Measurements from ENCODE around the gene MAPKBP1. TPM values are rescaled to one million over a fixed set of nuclear protein-coding genes. Genes with fewer than 3 reads are reported as not detected.

The MAPKBP1 gene
- total RNA-seq, 2 donors from 2014 or later: 16.0 to 17.7 TPM

DNA sequence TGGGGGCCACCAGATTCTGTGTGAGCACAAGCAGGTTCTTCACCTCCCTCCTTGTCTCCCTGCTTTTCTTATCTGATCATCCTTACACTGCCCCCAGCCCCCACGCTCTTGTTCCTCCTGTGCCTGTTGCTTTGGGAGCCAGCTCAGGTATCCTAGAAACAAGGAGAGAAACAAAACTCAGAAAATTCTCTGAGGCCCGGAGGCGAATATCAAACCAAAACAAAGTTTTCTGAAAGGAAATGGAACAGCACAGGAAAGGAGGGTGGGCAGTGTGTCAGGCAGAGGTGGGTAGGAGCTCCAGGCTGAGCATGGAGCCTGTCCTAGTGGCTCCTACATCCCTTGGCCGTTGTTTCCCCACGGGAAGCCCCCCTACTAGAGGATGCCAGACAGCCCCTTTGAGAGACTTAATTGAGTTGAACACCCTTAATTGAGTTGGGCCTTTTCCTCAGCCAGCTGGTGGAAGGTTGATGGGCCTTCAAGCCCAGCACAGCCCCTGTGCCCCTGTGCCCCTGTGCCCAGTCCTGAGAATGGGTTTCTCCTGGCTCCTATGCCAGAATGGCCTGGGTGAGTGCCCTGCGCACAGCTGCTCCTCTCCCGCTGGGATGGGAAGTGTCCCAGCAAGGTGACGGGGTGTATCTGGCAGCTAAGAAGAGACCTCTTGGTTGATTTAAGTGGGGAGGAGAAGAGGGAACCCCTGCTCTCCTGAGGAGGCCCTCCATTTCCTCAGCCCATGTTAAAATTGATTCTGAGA is 30.8 kb downstream of the MAPKBP1 start:
- H3K36me3 Mint-ChIP-seq (ENCODE audit: insufficient read depth in 2 of 2): peaks cover 0 to 1% of the 10 kb centered on the region in 2 donors
- DNase-seq: no peak
- H3K4me1 Mint-ChIP-seq (ENCODE audit: low read depth): peaks cover 12% of the 10 kb centered on the region
- peak overlapping the region; percentile 33 for H3K27ac Mint-ChIP-seq
- no peak overlapping the region for H3K4me3 Mint-ChIP-seq
- H3K9me3 Mint-ChIP-seq: no peaks in the 10 kb centered on the region
- no peaks in the 10 kb centered on the region for H3K27me3 Mint-ChIP-seq (ENCODE audit: low read depth)
- no peak for ATAC-seq (replicated peaks in 1 of 2)

DNA sequence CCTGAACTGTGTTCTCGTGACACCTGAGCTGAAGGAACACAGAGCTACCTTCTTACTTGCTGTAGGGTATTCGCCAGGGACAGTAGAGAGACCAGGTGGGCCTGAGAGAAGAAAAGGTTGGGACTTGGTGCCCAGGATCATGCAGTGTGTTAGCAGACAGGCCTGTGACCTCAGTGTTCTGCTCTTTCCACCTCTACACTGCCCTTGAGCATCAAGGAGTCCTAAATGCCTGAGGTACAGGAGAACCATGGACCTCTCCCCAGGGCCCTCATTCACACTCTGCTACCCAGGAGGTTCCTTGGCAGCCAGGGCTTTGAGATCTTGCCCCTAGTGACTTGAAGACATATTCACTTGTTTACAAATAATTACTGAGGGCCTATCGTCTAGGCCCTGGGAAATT is 31.4 kb downstream of the MAPKBP1 start:
- H3K4me1 Mint-ChIP-seq (ENCODE audit: low read depth): peaks cover 12% of the 10 kb centered on the region
- ATAC-seq (replicated peaks in 1 of 2) (no peak), DNase-seq (no peak)
- H3K4me3 Mint-ChIP-seq: no peak overlapping the region
- peaks cover 0 to 1% of the 10 kb centered on the region in 2 donors for H3K36me3 Mint-ChIP-seq (ENCODE audit: insufficient read depth in 2 of 2)
- H3K9me3 Mint-ChIP-seq: no peaks in the 10 kb centered on the region
- H3K27me3 Mint-ChIP-seq (ENCODE audit: low read depth): no peaks in the 10 kb centered on the region
- no peak overlapping the region for H3K27ac Mint-ChIP-seq

- ATAC-seq (replicated peaks in 1 of 2) (no peak), DNase-seq (no peak)
- Mint-ChIP-seq H3K36me3 (ENCODE audit: insufficient read depth in 2 of 2) (peaks cover 0 to 1% of the 10 kb centered on the region in 2 donors), H3K27me3 (ENCODE audit: low read depth) (no peaks in the 10 kb centered on the region), H3K9me3 (no peaks in the 10 kb centered on the region), H3K27ac (no peak overlapping the region), H3K4me3 (no peak overlapping the region), H3K4me1 (ENCODE audit: low read depth) (peaks cover 12% of the 10 kb centered on the region)
Observed at GRCh38 chr15:41806291-41807181, 32.3 kb downstream of the MAPKBP1 start.

- Mint-ChIP-seq H3K27ac (peak overlapping the region; percentile 21), H3K4me1 (ENCODE audit: low read depth) (peaks cover 10% of the 10 kb centered on the region), H3K27me3 (ENCODE audit: low read depth) (no peaks in the 10 kb centered on the region), H3K36me3 (ENCODE audit: insufficient read depth in 2 of 2) (no peaks in the 10 kb centered on the region), H3K9me3 (no peaks in the 10 kb centered on the region), H3K4me3 (no peak overlapping the region)
- ATAC-seq (replicated peaks in 1 of 2) (no peak), DNase-seq (no peak)
Observed at GRCh38 chr15:41809121-41809520, 34.8 kb downstream of the MAPKBP1 start.

DNA sequence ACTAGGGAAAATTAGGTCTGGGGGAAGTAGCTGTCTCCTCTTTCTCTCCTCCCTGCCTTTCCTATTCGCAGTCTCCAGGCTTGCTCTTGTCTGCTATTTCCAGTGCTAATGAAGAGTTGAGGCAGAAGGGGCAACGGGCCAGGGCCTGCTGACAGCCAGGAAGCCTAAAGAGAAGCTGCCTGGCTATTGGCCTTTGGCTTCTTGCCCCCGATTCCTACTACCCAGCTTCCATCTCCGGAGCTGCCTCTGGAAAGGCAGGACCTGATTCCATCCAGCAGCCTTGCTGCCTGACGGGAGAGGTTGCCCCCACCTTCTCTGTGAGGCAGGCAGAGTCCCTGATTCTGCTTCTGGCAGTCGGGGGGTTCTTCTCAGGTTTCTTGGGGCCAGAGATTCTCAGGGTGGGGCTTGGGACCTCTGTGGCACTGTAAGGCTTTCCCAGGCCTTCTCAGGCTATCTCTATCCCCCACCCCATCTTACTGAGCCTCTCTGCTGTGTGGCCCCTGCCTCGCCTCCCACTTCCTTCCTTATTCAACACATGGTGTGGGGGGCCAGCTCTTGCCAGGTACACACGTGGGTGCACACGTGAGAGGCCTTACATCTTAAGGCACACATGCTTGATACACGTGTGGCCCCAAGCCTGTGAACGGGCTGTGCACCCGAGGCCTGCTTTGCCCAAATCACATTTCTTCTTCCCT is 35.4 kb downstream of the MAPKBP1 start:
- Mint-ChIP-seq H3K4me3 (no peak overlapping the region), H3K36me3 (ENCODE audit: insufficient read depth in 2 of 2) (no peaks in the 10 kb centered on the region), H3K4me1 (ENCODE audit: low read depth) (peaks cover 4% of the 10 kb centered on the region), H3K9me3 (no peaks in the 10 kb centered on the region), H3K27ac (no peak overlapping the region), H3K27me3 (ENCODE audit: low read depth) (no peaks in the 10 kb centered on the region)
- ATAC-seq (replicated peaks in 1 of 2) (no peak), DNase-seq (no peak)

DNA sequence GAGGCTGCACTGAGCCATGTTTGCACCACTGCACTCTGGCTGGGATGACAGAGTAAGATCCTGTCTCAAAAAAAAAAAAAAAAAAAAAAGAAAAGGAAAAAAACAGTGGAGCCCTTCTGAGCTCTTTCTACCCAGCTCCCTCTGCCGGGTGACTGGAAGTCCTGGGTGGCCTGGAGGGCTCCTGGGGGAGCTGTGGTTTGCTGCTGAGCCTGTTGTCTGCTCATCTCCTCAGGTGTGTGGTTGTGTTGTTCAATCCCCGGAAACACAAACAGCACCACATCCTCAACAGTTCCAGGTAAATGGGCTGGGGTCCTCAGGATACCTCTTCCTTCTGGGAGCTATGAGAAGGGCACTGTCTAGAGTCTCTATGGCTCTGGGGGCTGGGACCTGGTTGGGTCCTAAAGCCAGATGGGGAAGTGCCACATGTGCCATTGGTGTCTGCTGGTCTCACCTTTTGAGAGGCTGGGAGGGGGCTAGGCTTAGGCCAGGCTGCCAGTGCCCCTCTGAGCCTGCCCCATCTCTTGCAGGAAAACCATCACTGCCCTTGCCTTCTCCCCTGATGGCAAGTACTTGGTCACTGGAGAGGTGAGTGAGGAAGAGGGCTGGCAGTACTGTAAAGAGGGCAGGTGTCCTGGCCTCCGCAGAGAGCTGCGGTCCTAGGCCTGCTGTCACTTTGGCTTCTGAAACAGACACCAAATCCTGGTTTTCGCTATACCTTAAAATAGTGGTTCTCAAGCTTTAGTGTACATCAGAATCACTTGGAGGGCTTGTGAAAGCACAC is 36.6 kb downstream of the MAPKBP1 start:
- H3K36me3 Mint-ChIP-seq (ENCODE audit: insufficient read depth in 2 of 2): peaks cover 0 to under 1% of the 10 kb centered on the region in 2 donors
- no peak for DNase-seq
- no peaks in the 10 kb centered on the region for H3K4me1 Mint-ChIP-seq (ENCODE audit: low read depth)
- H3K27ac Mint-ChIP-seq: no peak overlapping the region
- H3K27me3 Mint-ChIP-seq (ENCODE audit: low read depth): no peaks in the 10 kb centered on the region
- no peak overlapping the region for H3K4me3 Mint-ChIP-seq
- H3K9me3 Mint-ChIP-seq: no peaks in the 10 kb centered on the region
- ATAC-seq (replicated peaks in 1 of 2): peak in 1 of 2 donors; percentile 8

GRCh38 chr15:41811432-41812195 is 37.3 kb downstream of the MAPKBP1 start:
- H3K27me3 Mint-ChIP-seq (ENCODE audit: low read depth): no peaks in the 10 kb centered on the region
- no peaks in the 10 kb centered on the region for H3K4me1 Mint-ChIP-seq (ENCODE audit: low read depth)
- no peaks in the 10 kb centered on the region for H3K9me3 Mint-ChIP-seq
- peak; percentile 77 to 80 for DNase-seq
- ATAC-seq (replicated peaks in 1 of 2): peak; percentile 87 to 89
- H3K36me3 Mint-ChIP-seq (ENCODE audit: insufficient read depth in 2 of 2): peaks cover 0 to 1% of the 10 kb centered on the region in 2 donors
- peak overlapping the region; percentile 9 for H3K27ac Mint-ChIP-seq
- H3K4me3 Mint-ChIP-seq: no peak overlapping the region

DNA sequence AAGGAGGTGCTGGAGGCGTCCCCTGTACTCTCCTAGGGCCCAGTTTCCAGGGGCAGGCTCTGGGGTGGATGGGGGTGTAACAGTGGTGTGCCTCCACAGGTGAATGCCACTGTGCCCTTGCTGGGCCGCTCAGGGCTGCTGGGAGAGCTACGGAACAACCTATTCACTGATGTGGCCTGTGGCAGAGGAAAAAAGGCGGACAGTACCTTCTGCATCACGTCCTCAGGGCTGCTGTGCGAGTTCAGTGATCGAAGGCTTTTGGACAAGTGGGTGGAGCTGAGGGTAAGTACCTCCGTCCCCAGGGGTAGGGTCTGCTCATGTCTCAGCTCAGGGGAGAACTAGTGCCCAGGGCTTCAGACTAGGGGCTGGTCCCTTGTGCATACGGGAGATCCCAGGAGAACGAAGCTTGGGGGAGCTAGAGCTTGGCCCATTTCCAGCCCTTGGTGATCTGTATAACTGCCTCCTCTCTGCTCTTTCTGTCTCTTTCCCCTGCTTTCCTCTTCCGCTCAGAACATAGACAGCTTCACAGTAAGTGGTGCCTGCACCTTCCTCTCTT is 38.6 kb downstream of the MAPKBP1 start:
- H3K27me3 Mint-ChIP-seq (ENCODE audit: low read depth): no peaks in the 10 kb centered on the region
- no peak overlapping the region for H3K4me3 Mint-ChIP-seq
- ATAC-seq (replicated peaks in 1 of 2) (no peak), DNase-seq (no peak)
- peaks cover 0 to 1% of the 10 kb centered on the region in 2 donors for H3K36me3 Mint-ChIP-seq (ENCODE audit: insufficient read depth in 2 of 2)
- H3K4me1 Mint-ChIP-seq (ENCODE audit: low read depth): no peaks in the 10 kb centered on the region
- H3K9me3 Mint-ChIP-seq: no peaks in the 10 kb centered on the region
- no peak overlapping the region for H3K27ac Mint-ChIP-seq

DNA sequence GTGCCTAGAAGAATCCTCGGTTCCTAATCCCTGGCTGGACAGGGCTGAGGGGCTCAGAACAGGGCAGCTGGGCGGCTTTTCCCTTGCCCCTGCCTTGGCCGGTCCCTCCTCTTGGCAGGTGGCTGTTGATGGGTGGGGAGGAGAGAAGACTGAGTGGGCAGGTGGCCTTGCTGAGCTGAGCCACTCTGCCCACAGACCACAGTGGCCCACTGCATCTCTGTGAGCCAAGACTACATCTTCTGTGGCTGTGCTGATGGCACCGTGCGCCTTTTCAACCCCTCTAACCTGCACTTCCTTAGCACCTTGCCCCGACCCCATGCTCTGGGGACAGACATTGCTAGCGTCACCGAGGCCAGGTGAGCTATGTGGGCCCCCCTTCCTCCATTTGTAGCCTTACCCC is 39.1 kb downstream of the MAPKBP1 start:
- ATAC-seq (replicated peaks in 1 of 2) (no peak), DNase-seq (no peak)
- no peaks in the 10 kb centered on the region for H3K27me3 Mint-ChIP-seq (ENCODE audit: low read depth)
- H3K4me1 Mint-ChIP-seq (ENCODE audit: low read depth): no peaks in the 10 kb centered on the region
- peaks cover 0 to 1% of the 10 kb centered on the region in 2 donors for H3K36me3 Mint-ChIP-seq (ENCODE audit: insufficient read depth in 2 of 2)
- H3K9me3 Mint-ChIP-seq: no peaks in the 10 kb centered on the region
- no peak overlapping the region for H3K4me3 Mint-ChIP-seq
- no peak overlapping the region for H3K27ac Mint-ChIP-seq

DNA sequence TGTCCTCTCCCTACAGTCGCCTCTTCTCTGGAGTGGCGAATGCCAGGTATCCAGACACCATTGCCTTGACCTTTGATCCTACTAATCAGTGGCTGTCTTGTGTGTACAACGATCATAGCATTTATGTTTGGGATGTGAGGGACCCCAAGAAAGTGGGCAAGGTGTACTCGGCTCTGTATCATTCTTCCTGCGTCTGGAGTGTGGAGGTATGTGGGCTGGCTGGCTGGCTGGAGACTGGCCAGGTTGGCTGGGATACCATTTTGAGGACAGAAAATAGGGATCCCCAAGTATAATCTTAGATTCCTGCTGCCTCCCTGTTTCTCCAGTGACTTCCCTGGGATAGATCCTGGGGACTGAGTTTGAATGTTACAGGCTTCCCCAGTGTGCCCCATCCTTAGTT is 40.2 kb downstream of the MAPKBP1 start:
- Mint-ChIP-seq H3K36me3 (ENCODE audit: insufficient read depth in 2 of 2) (peaks cover 0 to 1% of the 10 kb centered on the region in 2 donors), H3K27ac (no peak overlapping the region), H3K4me1 (ENCODE audit: low read depth) (no peaks in the 10 kb centered on the region), H3K4me3 (no peak overlapping the region), H3K9me3 (no peaks in the 10 kb centered on the region), H3K27me3 (ENCODE audit: low read depth) (no peaks in the 10 kb centered on the region)
- no peak for ATAC-seq (replicated peaks in 1 of 2)
- no peak for DNase-seq

DNA sequence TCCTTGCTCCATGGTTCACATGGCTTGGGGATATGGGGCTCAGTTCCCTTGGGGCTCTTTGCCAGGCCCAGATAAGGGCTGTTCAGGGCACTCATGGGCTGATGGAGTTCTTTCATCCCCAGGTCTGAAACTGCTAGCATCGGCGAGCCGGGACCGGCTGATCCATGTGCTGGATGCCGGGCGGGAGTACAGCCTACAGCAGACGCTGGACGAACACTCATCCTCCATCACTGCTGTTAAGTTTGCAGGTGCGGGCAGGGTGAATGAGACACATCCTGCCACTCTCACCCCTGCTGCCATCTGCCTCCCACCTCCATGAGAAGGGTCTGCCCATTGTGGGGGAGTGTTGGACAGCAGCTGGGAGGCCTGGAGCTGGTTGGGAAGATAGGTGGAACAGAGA is 42.5 kb downstream of the MAPKBP1 start:
- H3K27me3 Mint-ChIP-seq (ENCODE audit: low read depth): no peaks in the 10 kb centered on the region
- no peaks in the 10 kb centered on the region for H3K4me1 Mint-ChIP-seq (ENCODE audit: low read depth)
- no peaks in the 10 kb centered on the region for H3K9me3 Mint-ChIP-seq
- ATAC-seq (replicated peaks in 1 of 2) (no peak), DNase-seq (no peak)
- H3K4me3 Mint-ChIP-seq: no peak overlapping the region
- peaks cover 0 to 1% of the 10 kb centered on the region in 2 donors for H3K36me3 Mint-ChIP-seq (ENCODE audit: insufficient read depth in 2 of 2)
- no peak overlapping the region for H3K27ac Mint-ChIP-seq

- Mint-ChIP-seq H3K27ac (no peak overlapping the region), H3K4me1 (ENCODE audit: low read depth) (no peaks in the 10 kb centered on the region), H3K4me3 (no peak overlapping the region), H3K27me3 (ENCODE audit: low read depth) (no peaks in the 10 kb centered on the region), H3K9me3 (no peaks in the 10 kb centered on the region), H3K36me3 (ENCODE audit: insufficient read depth in 2 of 2) (peaks cover 0 to 1% of the 10 kb centered on the region in 2 donors)
- ATAC-seq (replicated peaks in 1 of 2) (no peak), DNase-seq (no peak)
Observed at GRCh38 chr15:41817327-41817726, 43.0 kb downstream of the MAPKBP1 start.

Measured in activated T-cell treated with anti-CD3 and anti-CD28 coated beads, Interleukin-2, amount 50 U/mL, for 72 hours (primary cell).